Natural killer cell (primary cell): ENCODE results near the gene PLEKHA6. TPM values are rescaled to one million over a fixed set of nuclear protein-coding genes. Genes with fewer than 3 reads are reported as not detected.

ENCODE experiments used
- ATAC-seq, 3 donors: fragments of 150-1000 bp in 2 of 3; fragments of 200-7000 bp in 1 of 3; cut with Tn5 transposase; 1 replicate in 1 of 3; 2 replicates in 2 of 3; pipeline ENCODE4 v1.10.0; 2021; ENCODE audit warnings: mild to moderate bottlenecking in 2 of 3, moderate library complexity in 2 of 3
- DNase-seq, 2 donors: peaks; one replicate each; pipeline versions ENCODE4 v3.0.0 to v3.0.0-alpha.2; 2013 to 2021; ENCODE audit warnings: mixed read lengths in 1 of 2
- H3K27ac ChIP-seq: one replicate; pipeline ENCODE4 v1.5.1; 2013; ENCODE audit warnings: mild to moderate bottlenecking, low read length
- H3K27me3 ChIP-seq: one replicate; pipeline ENCODE4 v1.6.1; 2013; ENCODE audit warnings: low read length; ENCODE audit not compliant: control insufficient read depth, insufficient read depth
- H3K36me3 ChIP-seq: one replicate; pipeline ENCODE4 v1.6.1; 2013; ENCODE audit warnings: low read length; ENCODE audit not compliant: control insufficient read depth, insufficient read depth
- H3K4me1 ChIP-seq: one replicate; pipeline ENCODE4 v1.6.1; 2013; ENCODE audit warnings: low read length; ENCODE audit not compliant: control insufficient read depth, insufficient read depth
- H3K4me3 ChIP-seq: one replicate; pipeline ENCODE4 v1.5.1; 2013; ENCODE audit warnings: low read length
- H3K9me3 ChIP-seq: one replicate; pipeline ENCODE4 v1.6.1; 2013; ENCODE audit warnings: low read length; ENCODE audit not compliant: control insufficient read depth, insufficient read depth
- H3K27ac Mint-ChIP-seq, 2 donors: one replicate each; pipeline ENCODE4 v1.8.0; 2022; ENCODE audit warnings: mild to moderate bottlenecking in 2 of 2, mixed read lengths in 2 of 2, moderate library complexity in 1 of 2
- H3K27me3 Mint-ChIP-seq, 2 donors: one replicate each; pipeline ENCODE4 v1.8.0; 2022; ENCODE audit warnings: low read depth in 2 of 2, mixed read lengths in 2 of 2
- H3K36me3 Mint-ChIP-seq: one replicate; pipeline ENCODE4 v1.8.0; 2022; ENCODE audit warnings: mixed read lengths
- H3K4me1 Mint-ChIP-seq, 2 donors: one replicate each; pipeline ENCODE4 v1.8.0; 2022; ENCODE audit warnings: mixed read lengths in 2 of 2
- H3K4me3 Mint-ChIP-seq: one replicate; pipeline ENCODE4 v1.8.0; 2022; ENCODE audit warnings: mild to moderate bottlenecking, moderate library complexity, mixed read lengths
- H3K9me3 Mint-ChIP-seq, 2 donors: one replicate each; pipeline ENCODE4 v1.8.0; 2022; ENCODE audit warnings: mixed read lengths in 2 of 2
- WGBS: methylation state at CpG from one replicate; pipeline ENCODE4 v1.1.7; 2013; ENCODE audit warnings: missing lambda C conversion rate; ENCODE audit not compliant: insufficient coverage; 5-methylcytosine and 5-hydroxymethylcytosine counted together
- intact Hi-C: fragments of 100-400 bp; cut with micrococcal nuclease; formaldehyde crosslinking; loops from one replicate; pipeline ENCODE4 v1.14.2; 2022
- total RNA-seq, 4 donors: library from RNA; stranded (reverse); fragments of 120-200 nt in 1 of 4; gene quantifications; one replicate each; pipeline versions ENCODE4 v1.2.3 to v1.2.4, GENCODE V29; 2013 to 2022
- TF ChIP-seq, protein P1 (sequence below): fragments of 200-600 bp; IDR thresholded peaks from one replicate; pipeline ENCODE4 v1.8.0; 2022; ENCODE audit warnings: antibody characterized with exemption

Gene PLEKHA6
- total RNA-seq, 3 donors from 2014 or later (not counting 1 experiment from before 2014, with no cell fraction given), result 0.10 to 0.43 (median 0.16) TPM

DNA sequence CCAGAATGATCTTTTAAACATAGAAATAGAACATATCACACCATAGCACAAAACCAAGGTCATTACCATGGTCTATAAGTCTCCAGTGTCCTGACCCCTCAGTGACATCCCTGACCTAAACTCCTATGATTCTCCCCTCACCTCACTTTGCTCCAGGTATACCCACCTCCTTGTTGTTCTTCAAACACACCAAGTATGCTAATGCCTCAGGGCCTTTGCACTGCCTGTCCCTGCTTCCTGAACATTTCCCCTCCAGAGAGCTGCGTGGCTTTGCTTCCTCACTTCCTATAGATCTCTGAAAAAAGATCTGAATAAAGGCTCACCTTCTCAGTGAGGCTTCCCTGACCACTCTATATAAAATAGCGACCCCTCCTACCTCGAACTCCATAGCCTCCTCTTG is 147.0 kb downstream of the PLEKHA6 start:
- no peaks in the 10 kb centered on the region for H3K36me3 Mint-ChIP-seq
- Histone ChIP-seq H3K36me3 (no peaks in the 10 kb centered on the region), H3K4me3 (no peak overlapping the region), H3K27me3 (no peaks in the 10 kb centered on the region), H3K9me3 (no peaks in the 10 kb centered on the region), H3K27ac (no peak overlapping the region), H3K4me1 (peaks cover 10% of the 10 kb centered on the region)
- H3K4me3 Mint-ChIP-seq, result no peak overlapping the region
- no peak for DNase-seq
- no peak overlapping the region for H3K27ac Mint-ChIP-seq
- ATAC-seq, result no peak
- H3K4me1 Mint-ChIP-seq, result peaks cover 4 to 9% of the 10 kb centered on the region in 2 donors
- TF ChIP-seq, protein P1, sequence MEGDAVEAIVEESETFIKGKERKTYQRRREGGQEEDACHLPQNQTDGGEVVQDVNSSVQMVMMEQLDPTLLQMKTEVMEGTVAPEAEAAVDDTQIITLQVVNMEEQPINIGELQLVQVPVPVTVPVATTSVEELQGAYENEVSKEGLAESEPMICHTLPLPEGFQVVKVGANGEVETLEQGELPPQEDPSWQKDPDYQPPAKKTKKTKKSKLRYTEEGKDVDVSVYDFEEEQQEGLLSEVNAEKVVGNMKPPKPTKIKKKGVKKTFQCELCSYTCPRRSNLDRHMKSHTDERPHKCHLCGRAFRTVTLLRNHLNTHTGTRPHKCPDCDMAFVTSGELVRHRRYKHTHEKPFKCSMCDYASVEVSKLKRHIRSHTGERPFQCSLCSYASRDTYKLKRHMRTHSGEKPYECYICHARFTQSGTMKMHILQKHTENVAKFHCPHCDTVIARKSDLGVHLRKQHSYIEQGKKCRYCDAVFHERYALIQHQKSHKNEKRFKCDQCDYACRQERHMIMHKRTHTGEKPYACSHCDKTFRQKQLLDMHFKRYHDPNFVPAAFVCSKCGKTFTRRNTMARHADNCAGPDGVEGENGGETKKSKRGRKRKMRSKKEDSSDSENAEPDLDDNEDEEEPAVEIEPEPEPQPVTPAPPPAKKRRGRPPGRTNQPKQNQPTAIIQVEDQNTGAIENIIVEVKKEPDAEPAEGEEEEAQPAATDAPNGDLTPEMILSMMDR, result no peak
- intact Hi-C loops, result no loop called here
- peaks cover 3% of the 10 kb centered on the region in 2 donors for H3K27me3 Mint-ChIP-seq
- no peaks in the 10 kb centered on the region for H3K9me3 Mint-ChIP-seq
- WGBS, result 96% methylated on average over 3 of the region's 3 CpGs

DNA sequence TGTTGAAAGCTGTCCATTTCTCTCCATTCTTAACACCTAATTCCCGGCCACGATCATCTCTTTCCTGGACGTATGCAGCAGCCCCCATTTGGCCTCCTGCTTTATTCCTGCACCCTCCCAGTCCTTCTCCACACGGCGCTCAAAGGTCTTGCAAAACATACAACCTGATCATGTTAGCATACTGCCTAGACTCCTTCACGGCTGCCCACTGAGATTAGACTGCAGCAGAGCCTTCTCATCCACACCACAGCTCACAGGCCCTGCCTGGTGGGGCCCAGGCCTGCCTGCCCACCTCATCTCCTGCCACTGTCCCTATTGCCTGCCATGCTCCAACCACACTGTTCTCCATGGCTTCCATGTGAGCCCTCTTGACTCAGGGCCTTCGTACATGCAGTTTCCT is 148.7 kb downstream of the PLEKHA6 start:
- peaks cover 4 to 9% of the 10 kb centered on the region in 2 donors for H3K4me1 Mint-ChIP-seq
- intact Hi-C loops, result no loop called here
- DNase-seq (no peak), ATAC-seq (no peak)
- Histone ChIP-seq H3K4me1 (peaks cover 13% of the 10 kb centered on the region), H3K27ac (no peak overlapping the region), H3K36me3 (no peaks in the 10 kb centered on the region), H3K9me3 (no peaks in the 10 kb centered on the region), H3K4me3 (no peak overlapping the region), H3K27me3 (peaks cover under 1% of the 10 kb centered on the region)
- H3K9me3 Mint-ChIP-seq, result no peaks in the 10 kb centered on the region
- peaks cover 9 to 16% of the 10 kb centered on the region in 2 donors for H3K27me3 Mint-ChIP-seq
- WGBS, result 93% methylated on average over 7 of the region's 7 CpGs
- H3K4me3 Mint-ChIP-seq, result no peak overlapping the region
- H3K36me3 Mint-ChIP-seq, result no peaks in the 10 kb centered on the region
- no peak overlapping the region for H3K27ac Mint-ChIP-seq
- TF ChIP-seq, protein P1, result no peak

DNA sequence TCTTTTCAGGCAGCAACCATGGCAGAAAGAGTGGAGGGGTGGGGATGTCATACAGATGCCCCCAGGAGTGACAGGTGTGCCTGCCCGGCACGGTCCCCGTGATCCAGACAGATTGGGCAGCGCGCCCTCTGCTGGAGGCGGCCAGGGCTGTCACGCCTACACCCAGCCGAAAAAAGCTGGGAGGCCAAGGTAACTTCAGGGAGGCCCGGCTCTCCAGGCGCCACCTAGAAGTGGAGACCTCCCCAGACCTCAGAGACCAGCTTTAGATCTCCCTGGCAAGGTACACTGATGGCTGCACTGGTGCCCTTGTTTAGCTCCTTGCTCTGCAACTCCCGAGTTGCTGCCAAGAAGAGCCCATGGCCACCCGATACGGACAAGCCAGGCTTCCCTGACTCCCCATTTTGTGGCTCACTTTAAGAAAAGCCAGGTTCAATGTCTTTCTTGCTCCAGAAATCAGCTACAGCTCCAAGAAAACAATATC is 152.6 kb downstream of the PLEKHA6 start:
- H3K27ac ChIP-seq, result no peak overlapping the region
- H3K27me3 Mint-ChIP-seq, result peaks cover 30 to 48% of the 10 kb centered on the region in 2 donors
- no peak overlapping the region for H3K4me3 Mint-ChIP-seq
- no peaks in the 10 kb centered on the region for H3K4me1 Mint-ChIP-seq
- 24% methylated on average over 13 of the region's 13 CpGs for WGBS
- DNase-seq (peak; percentile 71 to 80), ATAC-seq (peak; percentile 84 to 98 (median 95))
- intact Hi-C loops, result loop anchor here (1.0 kb wide), 2 partner anchors 45 to 346 kb away; partner anchors contain the start of gene SNRPE
- no peaks in the 10 kb centered on the region for H3K9me3 Mint-ChIP-seq
- no peaks in the 10 kb centered on the region for H3K9me3 ChIP-seq
- H3K36me3 Mint-ChIP-seq, result no peaks in the 10 kb centered on the region
- H3K27ac Mint-ChIP-seq, result no peak overlapping the region
- H3K4me3 ChIP-seq, result no peak overlapping the region
- H3K4me1 ChIP-seq, result peaks cover 4% of the 10 kb centered on the region
- TF ChIP-seq, protein P1, result peak; percentile 94
- H3K36me3 ChIP-seq, result no peaks in the 10 kb centered on the region
- H3K27me3 ChIP-seq, result peaks cover 2% of the 10 kb centered on the region

DNA sequence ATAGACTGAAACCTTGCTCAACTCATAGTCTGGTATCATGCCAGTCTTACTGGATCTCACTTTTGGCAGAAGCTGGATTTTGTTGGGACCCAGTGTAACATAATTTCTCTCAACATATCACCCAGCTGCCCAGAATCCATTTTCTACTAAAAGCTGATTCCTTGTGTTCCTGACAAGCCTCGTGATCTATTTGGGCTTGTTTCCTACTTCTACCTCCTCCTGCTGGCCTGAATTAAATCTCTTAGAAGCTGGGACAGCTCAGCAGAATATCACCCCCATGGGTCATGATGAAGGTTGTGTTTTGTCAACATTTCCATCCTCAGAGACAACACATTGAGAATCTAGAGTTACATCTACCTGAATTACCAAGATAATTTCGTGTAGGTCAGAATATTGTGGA is 153.6 kb downstream of the PLEKHA6 start:
- ATAC-seq, result no peak
- H3K27ac ChIP-seq, result no peak overlapping the region
- no peak for DNase-seq
- intact Hi-C loops, result no loop called here
- H3K27me3 ChIP-seq, result peaks cover 2% of the 10 kb centered on the region
- Mint-ChIP-seq H3K4me3 (no peak overlapping the region), H3K27me3 (peaks cover 31 to 48% of the 10 kb centered on the region in 2 donors), H3K27ac (no peak overlapping the region), H3K36me3 (no peaks in the 10 kb centered on the region), H3K9me3 (no peaks in the 10 kb centered on the region), H3K4me1 (no peaks in the 10 kb centered on the region)
- H3K9me3 ChIP-seq, result no peaks in the 10 kb centered on the region
- H3K36me3 ChIP-seq, result no peaks in the 10 kb centered on the region
- WGBS, result 40% methylated on average over 1 of the region's 2 CpGs
- TF ChIP-seq, protein P1, result no peak
- no peak overlapping the region for H3K4me3 ChIP-seq
- H3K4me1 ChIP-seq, result peaks cover 4% of the 10 kb centered on the region
